Stimulated activated effector memory CD8-positive, alpha-beta T cell treated with anti-CD3 and anti-CD28 coated beads, Interleukin-12 subunit alpha, Interleukin-12 subunit beta, amount 100 ng/mL, for 72 hours (primary cell): ENCODE data around the gene SLAMF7.

Source experiments
- ATAC-seq: fragments of 150-1000 bp; cut with Tn5 transposase; 2 replicates; pipeline ENCODE4 v1.10.0; 2021
- DNase-seq, 2 donors: peaks; one replicate each; pipeline ENCODE4 v3.0.0; 2021 to 2022; ENCODE audit warnings: low spot score in 2 of 2
- H3K27ac Mint-ChIP-seq: one replicate; pipeline ENCODE4 v1.8.0; 2022; ENCODE audit warnings: mild to moderate bottlenecking, mixed read lengths
- H3K36me3 Mint-ChIP-seq: one replicate; pipeline ENCODE4 v1.8.0; 2022; ENCODE audit warnings: mild to moderate bottlenecking, mixed read lengths
- H3K4me1 Mint-ChIP-seq: one replicate; pipeline ENCODE4 v1.8.0; 2022; ENCODE audit warnings: mixed read lengths
- H3K4me3 Mint-ChIP-seq: one replicate; pipeline ENCODE4 v1.8.0; 2022; ENCODE audit warnings: mild to moderate bottlenecking, mixed read lengths
- H3K9me3 Mint-ChIP-seq: one replicate; pipeline ENCODE4 v1.8.0; 2022; ENCODE audit warnings: mixed read lengths

The SLAMF7 gene

GRCh38 chr1:160748181-160748877 lies 9.3 kb downstream of the SLAMF7 start:
- Mint-ChIP-seq H3K27ac (peak overlapping the region; percentile 35), H3K36me3 (peaks cover 68% of the 10 kb centered on the region), H3K4me3 (no peak overlapping the region), H3K4me1 (peaks cover 93% of the 10 kb centered on the region), H3K9me3 (no peaks in the 10 kb centered on the region)
- DNase-seq (no peak), ATAC-seq (no peak)

GRCh38 chr1:160748878-160749269 lies 9.8 kb downstream of the SLAMF7 start:
- Mint-ChIP-seq H3K36me3 (peaks cover 66% of the 10 kb centered on the region), H3K4me3 (no peak overlapping the region), H3K27ac (peak overlapping the region; percentile 35), H3K9me3 (no peaks in the 10 kb centered on the region), H3K4me1 (peaks cover 88% of the 10 kb centered on the region)
- no peak for ATAC-seq
- no peak for DNase-seq

- Mint-ChIP-seq H3K4me3 (peak overlapping the region; percentile 30), H3K36me3 (peaks cover 60% of the 10 kb centered on the region), H3K4me1 (peaks cover 73% of the 10 kb centered on the region), H3K27ac (peak overlapping the region; percentile 84), H3K9me3 (no peaks in the 10 kb centered on the region)
- no peak for DNase-seq
- ATAC-seq, result no peak
These were observed 11.6 kb downstream of the SLAMF7 start for GRCh38 chr1:160750608-160751007.

- H3K9me3 Mint-ChIP-seq, result peaks cover 3% of the 10 kb centered on the region
These were observed 13.4 kb downstream of the SLAMF7 start for GRCh38 chr1:160752406-160752805.

GRCh38 chr1:160752924-160753323 lies 13.9 kb downstream of the SLAMF7 start:
- H3K36me3 Mint-ChIP-seq, result peaks cover 71% of the 10 kb centered on the region
- no peak for DNase-seq
- peaks cover 80% of the 10 kb centered on the region for H3K4me1 Mint-ChIP-seq
- peak overlapping the region; percentile 12 for H3K4me3 Mint-ChIP-seq
- ATAC-seq, result no peak
- H3K27ac Mint-ChIP-seq, result peak overlapping the region; percentile 84
- H3K9me3 Mint-ChIP-seq, result peaks cover 3% of the 10 kb centered on the region

More at GRCh38 chr1:160752406-160752805, 13.4 kb downstream of the SLAMF7 start:
- H3K27ac Mint-ChIP-seq, result peak overlapping the region; percentile 84
- ATAC-seq (no peak), DNase-seq (no peak)
- H3K4me1 Mint-ChIP-seq, result peaks cover 79% of the 10 kb centered on the region
- peaks cover 76% of the 10 kb centered on the region for H3K36me3 Mint-ChIP-seq
- H3K4me3 Mint-ChIP-seq, result peak overlapping the region; percentile 30

- Mint-ChIP-seq H3K4me3 (no peak overlapping the region), H3K27ac (peak overlapping the region; percentile 84), H3K36me3 (peaks cover 64% of the 10 kb centered on the region), H3K9me3 (peaks cover 3% of the 10 kb centered on the region), H3K4me1 (peaks cover 79% of the 10 kb centered on the region)
- ATAC-seq (no peak), DNase-seq (no peak)
These were observed 14.5 kb downstream of the SLAMF7 start for GRCh38 chr1:160753594-160753993.

GRCh38 chr1:160755461-160755860 lies 16.4 kb downstream of the SLAMF7 start:
- peaks cover 66% of the 10 kb centered on the region for H3K4me1 Mint-ChIP-seq
- peaks cover 50% of the 10 kb centered on the region for H3K36me3 Mint-ChIP-seq
- no peak for DNase-seq
- peak overlapping the region; percentile 58 for H3K27ac Mint-ChIP-seq
- H3K4me3 Mint-ChIP-seq, result peak overlapping the region; percentile 58
- H3K9me3 Mint-ChIP-seq, result peaks cover 3% of the 10 kb centered on the region
- ATAC-seq, result no peak

- ATAC-seq (peak; percentile 90), DNase-seq (peak in 1 of 2 donors; percentile 71)
- peak overlapping the region; percentile 58 for H3K4me3 Mint-ChIP-seq
- H3K27ac Mint-ChIP-seq, result peak overlapping the region; percentile 58
- peaks cover 42% of the 10 kb centered on the region for H3K36me3 Mint-ChIP-seq
- peaks cover 3% of the 10 kb centered on the region for H3K9me3 Mint-ChIP-seq
- H3K4me1 Mint-ChIP-seq, result peaks cover 59% of the 10 kb centered on the region
These were observed 17.1 kb downstream of the SLAMF7 start for GRCh38 chr1:160755911-160756848.

- Mint-ChIP-seq H3K36me3 (peaks cover 36% of the 10 kb centered on the region), H3K27ac (peak overlapping the region; percentile 58), H3K9me3 (peaks cover 3% of the 10 kb centered on the region), H3K4me3 (peak overlapping the region; percentile 58), H3K4me1 (peaks cover 53% of the 10 kb centered on the region)
- ATAC-seq (peak; percentile 47), DNase-seq (peak in 1 of 2 donors; percentile 69)
These were observed 17.8 kb downstream of the SLAMF7 start for GRCh38 chr1:160756849-160757201.

- peaks cover 19% of the 10 kb centered on the region for H3K36me3 Mint-ChIP-seq
These were observed 19.5 kb downstream of the SLAMF7 start for GRCh38 chr1:160758521-160758920.

GRCh38 chr1:160759740-160760139 lies 20.7 kb downstream of the SLAMF7 start:
- DNase-seq (no peak), ATAC-seq (no peak)
- no peak overlapping the region for H3K27ac Mint-ChIP-seq
- peaks cover 41% of the 10 kb centered on the region for H3K4me1 Mint-ChIP-seq
- no peak overlapping the region for H3K4me3 Mint-ChIP-seq
- peaks cover 18% of the 10 kb centered on the region for H3K36me3 Mint-ChIP-seq
- peaks cover 3% of the 10 kb centered on the region for H3K9me3 Mint-ChIP-seq

More at GRCh38 chr1:160758521-160758920, 19.5 kb downstream of the SLAMF7 start:
- Mint-ChIP-seq H3K4me3 (no peak overlapping the region), H3K4me1 (peaks cover 41% of the 10 kb centered on the region), H3K9me3 (peaks cover 3% of the 10 kb centered on the region), H3K27ac (peak overlapping the region; percentile 14)
- DNase-seq, result no peak
- peak; percentile 56 for ATAC-seq

GRCh38 chr1:160761046-160761445 lies 22.0 kb downstream of the SLAMF7 start:
- H3K27ac Mint-ChIP-seq, result no peak overlapping the region
- H3K4me3 Mint-ChIP-seq, result no peak overlapping the region
- peaks cover 11% of the 10 kb centered on the region for H3K36me3 Mint-ChIP-seq
- no peak for ATAC-seq
- peaks cover 34% of the 10 kb centered on the region for H3K4me1 Mint-ChIP-seq
- no peak for DNase-seq
- H3K9me3 Mint-ChIP-seq, result peaks cover 3% of the 10 kb centered on the region

- Mint-ChIP-seq H3K27ac (no peak overlapping the region), H3K4me1 (peaks cover 33% of the 10 kb centered on the region), H3K9me3 (no peaks in the 10 kb centered on the region), H3K4me3 (no peak overlapping the region), H3K36me3 (peaks cover 4% of the 10 kb centered on the region)
- DNase-seq (no peak), ATAC-seq (no peak)
These were observed 22.8 kb downstream of the SLAMF7 start for GRCh38 chr1:160761886-160762285.

GRCh38 chr1:160763993-160764392 lies 24.9 kb downstream of the SLAMF7 start:
- Mint-ChIP-seq H3K9me3 (no peaks in the 10 kb centered on the region), H3K36me3 (peaks cover 6% of the 10 kb centered on the region), H3K4me3 (no peak overlapping the region), H3K4me1 (peaks cover 29% of the 10 kb centered on the region), H3K27ac (no peak overlapping the region)
- no peak for DNase-seq
- no peak for ATAC-seq

- DNase-seq (peak in 1 of 2 donors; percentile 73), ATAC-seq (peak; percentile 84)
- Mint-ChIP-seq H3K27ac (peak overlapping the region; percentile 95), H3K4me3 (peak overlapping the region; percentile 81), H3K36me3 (peaks cover 6% of the 10 kb centered on the region), H3K4me1 (peaks cover 22% of the 10 kb centered on the region), H3K9me3 (no peaks in the 10 kb centered on the region)
These were observed 28.6 kb downstream of the SLAMF7 start for GRCh38 chr1:160767395-160768294.
